H7 (cell line): ENCODE data around the gene CDC42. TPM values are rescaled to one million over a fixed set of nuclear protein-coding genes. Genes with fewer than 3 reads are reported as not detected.

ENCODE experiments used
- DNase-seq: peaks from one replicate; pipeline ENCODE4 v3.0.0; 2012
- H3K27me3 ChIP-seq: 2 replicates; pipeline ENCODE4 v1.6.0; 2011; ENCODE audit warnings: mild to moderate bottlenecking, low read length; ENCODE audit not compliant: control insufficient read depth, insufficient read depth
- H3K36me3 ChIP-seq: replicated peaks from 2 replicates; pipeline ENCODE4 v1.5.1; 2011; ENCODE audit warnings: low read length; ENCODE audit not compliant: control insufficient read depth, insufficient read depth
- H3K4me3 ChIP-seq: 2 replicates; pipeline ENCODE4 v1.5.1; 2011; ENCODE audit warnings: low read depth, mild to moderate bottlenecking, control low read depth, low read length, moderate library complexity; ENCODE audit not compliant: insufficient read depth
- total RNA-seq: library from RNA; depleted of rRNA; stranded (reverse); fragments of >200 nt; shearing (Covaris generic); gene quantifications from 2 replicates; pipeline ENCODE4 v1.2.3, GENCODE V29; 2014

The CDC42 gene
- total RNA-seq, 1 experiment from 2014 or later = 499 TPM

GRCh38 chr1:22117851-22118250 lies 65.3 kb downstream of the CDC42 start:
- no peak overlapping the region for H3K4me3 ChIP-seq
- H3K27me3 ChIP-seq = no peaks in the 10 kb centered on the region
- DNase-seq = no peak
- no peaks in the 10 kb centered on the region; the same call in 1 of the 2 replicates for H3K36me3 ChIP-seq

GRCh38 chr1:22118291-22118992 lies 65.9 kb downstream of the CDC42 start:
- Histone ChIP-seq H3K36me3 (no peaks in the 10 kb centered on the region; the same call in 1 of the 2 replicates), H3K4me3 (no peak overlapping the region), H3K27me3 (no peaks in the 10 kb centered on the region)
- DNase-seq = no peak

- no peaks in the 10 kb centered on the region for H3K27me3 ChIP-seq
- peak; percentile 31 for DNase-seq
- H3K36me3 ChIP-seq = no peaks in the 10 kb centered on the region; the same call in 1 of the 2 replicates
- no peak overlapping the region for H3K4me3 ChIP-seq
Measured at GRCh38 chr1:22119626-22120468, 67.3 kb downstream of the CDC42 start.

GRCh38 chr1:22120469-22120790 lies 67.9 kb downstream of the CDC42 start:
- peak; percentile 38 for DNase-seq
- H3K4me3 ChIP-seq = no peak overlapping the region
- H3K36me3 ChIP-seq = no peaks in the 10 kb centered on the region
- H3K27me3 ChIP-seq = no peaks in the 10 kb centered on the region

GRCh38 chr1:22121421-22121911 lies 69.0 kb downstream of the CDC42 start:
- peak; percentile 81 for DNase-seq
- Histone ChIP-seq H3K4me3 (no peak overlapping the region), H3K27me3 (no peaks in the 10 kb centered on the region), H3K36me3 (no peaks in the 10 kb centered on the region)

DNA sequence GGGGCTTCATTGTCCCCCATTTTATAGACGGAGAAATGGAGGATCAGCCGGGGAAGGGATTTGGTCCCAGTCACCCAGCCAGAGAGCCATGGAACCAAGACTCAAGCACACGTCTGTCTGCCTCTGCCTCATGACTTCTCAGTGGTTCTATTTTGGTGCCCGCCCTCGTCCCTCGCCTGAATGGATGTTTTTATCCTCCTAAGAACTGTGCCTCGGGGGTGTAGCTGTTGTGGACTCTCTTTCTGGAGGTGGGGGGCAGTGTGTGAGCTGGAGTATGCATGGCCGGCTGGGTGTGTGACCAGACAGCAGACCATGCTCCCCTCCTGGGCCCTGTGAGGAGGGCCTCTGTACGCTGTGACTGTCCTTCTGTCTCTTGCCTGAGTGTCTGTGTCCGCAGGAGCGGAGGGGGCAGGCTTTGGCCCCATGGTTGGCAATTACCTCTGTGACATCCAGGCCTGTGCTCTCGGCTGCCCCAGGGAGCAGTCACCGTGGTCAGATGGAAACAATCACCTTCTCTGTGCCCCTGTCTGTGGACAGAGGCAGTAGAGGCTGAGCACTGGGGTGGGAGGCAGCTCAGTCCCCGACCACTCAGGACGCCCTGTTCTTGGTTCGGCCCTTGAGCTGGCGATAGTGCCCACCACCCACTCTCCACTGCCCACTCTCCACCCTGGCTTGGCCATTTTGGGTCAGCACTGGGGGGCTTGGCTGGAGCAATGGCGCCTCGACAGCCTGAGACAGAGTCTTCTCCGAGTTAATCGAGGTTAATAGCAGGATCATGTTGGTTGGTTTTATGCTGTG lies 70.0 kb downstream of the CDC42 start:
- Histone ChIP-seq H3K36me3 (no peaks in the 10 kb centered on the region), H3K27me3 (no peaks in the 10 kb centered on the region), H3K4me3 (no peak overlapping the region)
- peak; percentile 46 for DNase-seq

DNA sequence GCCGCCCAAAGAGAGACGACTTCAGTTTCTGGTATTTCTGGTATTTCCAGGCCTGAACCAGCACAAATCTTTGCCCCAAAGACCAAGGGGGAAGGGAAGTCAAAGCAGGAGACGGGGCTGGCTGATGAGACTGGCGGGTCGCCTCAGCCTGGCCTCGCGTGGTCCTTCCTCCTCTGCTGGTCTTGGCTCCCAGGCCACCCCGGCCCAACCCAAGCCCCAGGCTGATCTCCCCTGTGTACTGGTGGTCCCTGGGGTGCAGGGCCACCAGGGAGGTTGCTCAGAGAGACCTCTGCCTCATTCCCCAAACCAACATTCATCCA lies 70.5 kb downstream of the CDC42 start:
- Histone ChIP-seq H3K27me3 (no peaks in the 10 kb centered on the region), H3K36me3 (no peaks in the 10 kb centered on the region), H3K4me3 (no peak overlapping the region)
- peak; percentile 64 for DNase-seq

GRCh38 chr1:22123901-22124404 lies 71.4 kb downstream of the CDC42 start:
- no peaks in the 10 kb centered on the region for H3K27me3 ChIP-seq
- no peak overlapping the region for H3K4me3 ChIP-seq
- no peaks in the 10 kb centered on the region for H3K36me3 ChIP-seq
- DNase-seq = peak; percentile 47

DNA sequence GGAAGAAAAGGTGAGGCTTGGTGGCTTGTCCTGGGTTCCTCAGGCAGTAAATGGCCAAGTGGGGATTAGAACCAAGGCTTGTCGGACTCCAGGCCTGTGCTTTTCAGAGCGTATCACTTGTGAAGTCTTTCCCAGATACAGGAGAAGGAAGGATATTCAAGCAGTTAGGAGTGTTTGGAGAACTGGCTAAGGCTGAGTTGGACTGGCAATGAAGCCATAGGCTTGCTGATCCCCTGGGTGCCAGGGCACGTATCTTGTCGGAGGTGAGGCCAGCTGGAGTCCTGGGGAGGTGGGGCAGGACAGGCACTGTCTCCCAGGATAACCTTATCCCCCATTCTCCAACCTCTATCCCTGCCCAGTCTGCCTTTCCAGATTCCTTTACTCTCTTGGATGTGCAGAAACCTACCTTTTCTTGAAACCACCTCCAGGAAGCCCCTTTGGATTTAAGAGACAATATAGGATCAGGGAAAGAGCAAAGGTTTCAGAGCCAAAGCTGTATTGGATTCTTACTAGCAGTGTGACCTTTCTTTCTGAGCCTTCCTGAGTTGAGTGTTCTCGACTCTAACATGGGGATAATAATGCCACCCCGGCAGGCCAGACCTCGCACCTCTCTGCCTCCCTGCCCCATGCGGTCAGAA lies 72.2 kb downstream of the CDC42 start:
- Histone ChIP-seq H3K27me3 (no peaks in the 10 kb centered on the region), H3K4me3 (no peak overlapping the region), H3K36me3 (no peaks in the 10 kb centered on the region)
- peak; percentile 19 for DNase-seq

DNA sequence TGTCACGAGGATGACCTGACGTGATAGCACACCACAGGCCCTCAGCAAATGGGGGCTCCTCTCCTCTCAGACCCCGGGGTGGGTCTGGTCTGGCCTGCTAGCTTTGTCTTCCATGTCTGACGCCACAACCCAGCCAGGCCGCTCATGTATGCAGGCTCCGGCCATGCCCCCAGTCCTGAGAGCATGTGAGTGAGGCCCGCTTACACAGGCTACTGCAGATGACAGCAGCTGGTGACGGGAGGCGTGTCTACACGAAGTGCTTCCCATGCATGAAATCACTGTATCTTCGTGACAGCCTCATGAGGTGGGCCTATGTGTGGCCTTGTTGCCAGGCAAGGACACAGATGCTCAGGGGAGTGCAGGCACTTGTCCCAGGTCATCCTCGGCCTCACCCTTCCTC lies 74.0 kb downstream of the CDC42 start:
- Histone ChIP-seq H3K4me3 (no peak overlapping the region), H3K36me3 (no peaks in the 10 kb centered on the region), H3K27me3 (no peaks in the 10 kb centered on the region)
- peak; percentile 27 for DNase-seq

DNA sequence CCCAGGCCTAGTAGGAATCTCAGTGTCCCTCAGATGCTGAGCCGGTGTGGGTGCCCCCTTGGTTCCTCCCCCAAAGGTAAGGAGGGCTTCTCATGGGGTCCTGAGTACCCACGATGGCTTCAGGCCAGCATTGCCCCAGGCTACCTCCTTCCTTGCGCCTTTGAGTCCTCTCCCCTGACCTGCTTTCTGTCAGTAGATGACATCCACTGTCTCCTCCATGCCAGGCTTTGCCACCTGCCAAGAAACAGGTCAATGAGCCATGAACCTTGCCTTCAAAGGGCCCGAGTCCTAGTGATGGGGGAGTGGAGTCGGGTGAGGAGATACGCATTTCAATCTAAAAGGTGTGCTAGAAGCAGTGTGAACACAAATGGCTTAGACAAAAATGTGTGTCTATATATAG lies 74.7 kb downstream of the CDC42 start:
- Histone ChIP-seq H3K27me3 (no peaks in the 10 kb centered on the region), H3K36me3 (no peaks in the 10 kb centered on the region), H3K4me3 (no peak overlapping the region)
- no peak for DNase-seq

- Histone ChIP-seq H3K4me3 (no peak overlapping the region), H3K27me3 (no peaks in the 10 kb centered on the region), H3K36me3 (no peaks in the 10 kb centered on the region)
- DNase-seq = peak; percentile 15
Measured at GRCh38 chr1:22127731-22128130, 75.2 kb downstream of the CDC42 start.

- Histone ChIP-seq H3K36me3 (no peaks in the 10 kb centered on the region), H3K27me3 (no peaks in the 10 kb centered on the region), H3K4me3 (no peak overlapping the region)
- peak; percentile 41 for DNase-seq
Measured at GRCh38 chr1:22128392-22128791, 75.9 kb downstream of the CDC42 start.

DNA sequence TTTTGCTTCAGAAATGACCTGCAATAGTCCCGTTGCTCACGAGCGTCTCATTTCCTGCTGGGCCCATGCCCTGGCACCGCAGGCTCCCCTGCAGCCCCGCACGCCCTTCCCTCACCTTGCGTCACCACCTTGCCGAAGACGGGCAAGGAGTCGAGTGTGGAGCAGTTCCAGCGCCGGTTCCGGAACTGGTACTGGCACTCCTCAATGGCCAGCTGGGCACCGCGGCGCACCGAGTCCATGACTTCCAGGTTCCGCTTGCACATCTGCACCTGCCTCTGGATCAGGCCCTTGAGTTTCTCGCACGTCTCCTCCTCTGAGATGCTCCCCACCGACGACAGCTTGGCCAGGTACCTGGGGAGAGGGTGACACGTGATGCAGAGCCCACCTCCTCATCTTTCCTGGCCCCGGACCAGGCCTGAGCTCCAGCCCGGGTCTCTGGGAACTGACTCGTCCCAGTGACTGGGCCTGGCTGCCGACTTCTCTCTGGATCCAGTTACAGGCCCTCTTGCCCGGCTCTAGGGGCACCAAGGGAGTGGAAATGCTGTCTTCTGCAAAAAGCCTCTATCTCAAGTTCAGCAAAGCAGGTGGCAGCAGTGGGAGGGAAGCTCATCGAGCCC lies 77.1 kb downstream of the CDC42 start:
- no peaks in the 10 kb centered on the region for H3K36me3 ChIP-seq
- H3K4me3 ChIP-seq = no peak overlapping the region
- no peaks in the 10 kb centered on the region for H3K27me3 ChIP-seq
- peak; percentile 37 for DNase-seq
